HUES64 (cell line): Measurements from ENCODE around the gene TRIB2.

Experiments used
- H3K27ac ChIP-seq: 2 replicates; pipeline ENCODE4 v1.7.0; 2013; ENCODE audit warnings: low read depth, low read length, inconsistent platforms
- H3K27me3 ChIP-seq: 2 replicates; pipeline ENCODE4 v1.6.1; 2013; ENCODE audit warnings: mild to moderate bottlenecking, low read length; ENCODE audit not compliant: insufficient read depth
- H3K36me3 ChIP-seq: 2 replicates; pipeline ENCODE4 v1.6.1; 2013; ENCODE audit warnings: mild to moderate bottlenecking, low read length; ENCODE audit not compliant: insufficient read depth
- H3K4me1 ChIP-seq: 2 replicates; pipeline ENCODE4 v1.6.1; 2013; ENCODE audit warnings: mild to moderate bottlenecking, low read length, moderate library complexity; ENCODE audit not compliant: insufficient read depth
- H3K4me3 ChIP-seq: 2 replicates; pipeline ENCODE4 v1.5.1; 2013; ENCODE audit warnings: mild to moderate bottlenecking, low read length, moderate library complexity
- H3K9ac ChIP-seq: 2 replicates; pipeline ENCODE4 v1.6.1; 2013; ENCODE audit warnings: mild to moderate bottlenecking, low read depth, low read length
- H3K9me3 ChIP-seq: 2 replicates; pipeline ENCODE4 v1.6.1; 2013; ENCODE audit warnings: low read depth, low read length; ENCODE audit not compliant: insufficient read depth
- WGBS: fragments of 150-250, 120-280 bp; methylation state at CpG from one replicate; pipeline ENCODE4 v1.1.7; 2013; ENCODE audit warnings: missing lambda C conversion rate; 5-methylcytosine and 5-hydroxymethylcytosine counted together

TRIB2 gene

GRCh38 chr2:12754643-12755042, 37.9 kb downstream of the TRIB2 start:
- Histone ChIP-seq H3K9me3 (no peaks in the 10 kb centered on the region), H3K4me3 (no peak overlapping the region), H3K27me3 (no peaks in the 10 kb centered on the region), H3K9ac (no peak overlapping the region), H3K27ac (no peak overlapping the region), H3K36me3 (no peaks in the 10 kb centered on the region), H3K4me1 (peaks cover 15% of the 10 kb centered on the region)
- WGBS: 23% methylated on average over 4 of the region's 5 CpGs

GRCh38 chr2:12755384-12755783, 38.6 kb downstream of the TRIB2 start:
- WGBS: 95% methylated on average over 3 of the region's 3 CpGs
- Histone ChIP-seq H3K9ac (no peak overlapping the region), H3K4me3 (no peak overlapping the region), H3K4me1 (peaks cover 15% of the 10 kb centered on the region), H3K27me3 (no peaks in the 10 kb centered on the region), H3K36me3 (no peaks in the 10 kb centered on the region), H3K27ac (no peak overlapping the region), H3K9me3 (no peaks in the 10 kb centered on the region)

GRCh38 chr2:12759248-12759647, 42.5 kb downstream of the TRIB2 start:
- Histone ChIP-seq H3K4me1 (peaks cover 13% of the 10 kb centered on the region), H3K4me3 (no peak overlapping the region), H3K27me3 (no peaks in the 10 kb centered on the region), H3K9ac (no peak overlapping the region), H3K9me3 (no peaks in the 10 kb centered on the region), H3K36me3 (no peaks in the 10 kb centered on the region), H3K27ac (no peak overlapping the region)
- WGBS: 83% methylated on average over 4 of the region's 4 CpGs

- Histone ChIP-seq H3K4me1 (no peaks in the 10 kb centered on the region; the same call in 1 of the 2 replicates), H3K9ac (no peak overlapping the region), H3K27ac (no peak overlapping the region), H3K4me3 (no peak overlapping the region), H3K36me3 (no peaks in the 10 kb centered on the region), H3K9me3 (no peaks in the 10 kb centered on the region), H3K27me3 (no peaks in the 10 kb centered on the region)
- 97% methylated on average over 6 of the region's 6 CpGs for WGBS
Measured at GRCh38 chr2:12761104-12761503, 44.4 kb downstream of the TRIB2 start.

- Histone ChIP-seq H3K27ac (no peak overlapping the region), H3K9ac (no peak overlapping the region), H3K27me3 (no peaks in the 10 kb centered on the region), H3K36me3 (no peaks in the 10 kb centered on the region), H3K4me3 (no peak overlapping the region), H3K4me1 (no peaks in the 10 kb centered on the region), H3K9me3 (no peaks in the 10 kb centered on the region)
- 90% methylated on average over 2 of the region's 2 CpGs for WGBS
Measured at GRCh38 chr2:12762337-12762736, 45.6 kb downstream of the TRIB2 start.

GRCh38 chr2:12762976-12763375, 46.2 kb downstream of the TRIB2 start:
- Histone ChIP-seq H3K9me3 (no peaks in the 10 kb centered on the region), H3K4me3 (no peak overlapping the region), H3K27ac (no peak overlapping the region), H3K9ac (no peak overlapping the region), H3K36me3 (no peaks in the 10 kb centered on the region), H3K27me3 (peaks cover 5% of the 10 kb centered on the region; the same call in 1 of the 2 replicates), H3K4me1 (no peaks in the 10 kb centered on the region)
- 92% methylated on average over 4 of the region's 4 CpGs for WGBS

- H3K9ac ChIP-seq: no peak overlapping the region
- H3K9me3 ChIP-seq: no peaks in the 10 kb centered on the region
- no peaks in the 10 kb centered on the region for H3K36me3 ChIP-seq
- peaks cover 11% of the 10 kb centered on the region; the same call in 1 of the 2 replicates for H3K27me3 ChIP-seq
- 61% methylated on average over 3 of the region's 4 CpGs for WGBS
- no peak overlapping the region for H3K4me3 ChIP-seq
- no peaks in the 10 kb centered on the region; the same call in 1 of the 2 replicates for H3K4me1 ChIP-seq
- H3K27ac ChIP-seq: no peak overlapping the region
Measured at GRCh38 chr2:12763486-12763885, 46.8 kb downstream of the TRIB2 start.

- no peaks in the 10 kb centered on the region for H3K36me3 ChIP-seq
- H3K4me1 ChIP-seq: no peaks in the 10 kb centered on the region; the same call in 1 of the 2 replicates
- no peak overlapping the region for H3K27ac ChIP-seq
- H3K27me3 ChIP-seq: peaks cover 11% of the 10 kb centered on the region; the same call in 1 of the 2 replicates
- H3K4me3 ChIP-seq: no peak overlapping the region
- no peaks in the 10 kb centered on the region for H3K9me3 ChIP-seq
- WGBS: 95% methylated on average over 4 of the region's 4 CpGs
- H3K9ac ChIP-seq: no peak overlapping the region
Measured at GRCh38 chr2:12764075-12764730, 47.5 kb downstream of the TRIB2 start.

- Histone ChIP-seq H3K4me1 (peaks cover 7% of the 10 kb centered on the region), H3K4me3 (no peak overlapping the region), H3K27ac (no peak overlapping the region), H3K36me3 (no peaks in the 10 kb centered on the region), H3K27me3 (peaks cover 19% of the 10 kb centered on the region; the same call in 1 of the 2 replicates), H3K9me3 (no peaks in the 10 kb centered on the region), H3K9ac (no peak overlapping the region)
- 94% methylated on average over 7 of the region's 7 CpGs for WGBS
Measured at GRCh38 chr2:12764849-12765605, 48.3 kb downstream of the TRIB2 start.

- Histone ChIP-seq H3K4me1 (peaks cover 19% of the 10 kb centered on the region), H3K36me3 (no peaks in the 10 kb centered on the region)
- WGBS: 95% methylated on average over 12 of the region's 12 CpGs
Measured at GRCh38 chr2:12766421-12766879, 49.7 kb downstream of the TRIB2 start.

GRCh38 chr2:12767541-12767940, 50.8 kb downstream of the TRIB2 start:
- Histone ChIP-seq H3K9me3 (no peaks in the 10 kb centered on the region), H3K27ac (no peak overlapping the region), H3K27me3 (peaks cover 19% of the 10 kb centered on the region; the same call in 1 of the 2 replicates), H3K36me3 (no peaks in the 10 kb centered on the region), H3K4me1 (peaks cover 19% of the 10 kb centered on the region), H3K9ac (no peak overlapping the region), H3K4me3 (no peak overlapping the region)
- 94% methylated on average over 8 of the region's 8 CpGs for WGBS

More at GRCh38 chr2:12766421-12766879, 49.7 kb downstream of the TRIB2 start:
- no peak overlapping the region for H3K27ac ChIP-seq
- no peak overlapping the region for H3K9ac ChIP-seq
- H3K27me3 ChIP-seq: peaks cover 19% of the 10 kb centered on the region; the same call in 1 of the 2 replicates
- no peaks in the 10 kb centered on the region for H3K9me3 ChIP-seq
- H3K4me3 ChIP-seq: no peak overlapping the region
